HG03045 (cell line): ENCODE data around the gene FNIP2.
"Not testable (repeated sequence)": the region's sequence is repeated elsewhere in the genome, so short reads cannot be mapped to it uniquely, and the experiment has no call there.

ENCODE experiments used
- ATAC-seq: cut with Tn5 transposase; IDR thresholded peaks from one replicate; pipeline ENCODE4 v1.9.1; 2021; ENCODE audit warnings: mild to moderate bottlenecking, moderate library complexity; ENCODE audit not compliant: unreplicated experiment

FNIP2 gene

DNA sequence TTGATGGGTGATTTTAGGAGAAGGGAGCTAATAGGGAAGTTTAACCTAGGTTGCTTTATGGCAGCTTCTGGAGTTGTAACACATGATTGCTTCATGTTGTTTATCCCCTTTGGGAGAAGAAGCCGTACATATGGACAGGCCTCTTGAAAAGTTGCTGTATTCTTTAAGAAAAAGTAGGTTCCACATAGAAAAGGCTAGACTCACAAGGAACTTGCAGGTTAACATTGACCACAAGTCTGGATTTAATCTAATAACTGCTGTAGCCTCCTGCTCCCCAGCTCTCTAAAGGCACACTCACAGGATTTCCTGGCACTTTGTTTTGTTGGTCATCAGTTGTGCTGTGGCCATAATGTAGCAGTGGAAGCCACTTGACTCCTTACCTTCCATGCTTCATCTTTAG, 19.7 kb downstream of the FNIP2 start:
- no peak for ATAC-seq

DNA sequence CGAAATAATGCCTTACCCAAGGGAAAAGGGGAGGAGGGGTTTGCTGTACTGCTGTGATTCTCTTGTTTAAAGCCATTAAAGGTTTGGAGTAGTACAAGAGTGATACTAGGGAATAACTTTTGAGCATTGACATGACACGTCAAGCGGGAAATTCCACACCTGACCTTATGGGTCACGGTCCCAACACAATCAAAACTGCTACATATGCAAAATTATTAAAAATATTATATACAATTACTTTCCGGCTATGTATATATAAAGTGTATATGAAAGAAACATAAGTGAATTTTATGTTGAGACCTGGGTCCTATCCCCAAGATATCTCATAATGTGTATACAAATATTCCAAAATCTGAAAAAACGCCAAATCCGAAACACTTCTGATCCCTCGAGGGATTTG, 21.0 kb downstream of the FNIP2 start:
- ATAC-seq, result no peak

DNA sequence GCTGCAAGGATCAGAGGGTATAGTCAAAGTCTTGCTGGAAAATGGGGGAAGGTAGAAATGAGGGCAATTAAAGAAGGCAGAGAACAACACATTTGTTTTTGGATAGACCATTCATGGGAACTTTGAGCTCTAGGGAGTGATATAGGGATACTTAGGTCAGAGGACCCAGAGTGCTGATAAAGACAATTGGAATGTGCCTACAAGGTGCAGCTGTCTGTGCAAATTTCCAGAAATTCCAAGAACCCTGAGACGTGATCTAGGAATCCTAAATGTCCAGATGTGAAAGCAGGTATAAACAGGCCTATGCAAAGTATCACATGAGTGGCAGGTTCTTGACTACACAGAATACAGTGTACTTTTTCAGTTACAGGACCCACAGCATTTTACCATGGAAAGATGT, 24.2 kb downstream of the FNIP2 start:
- ATAC-seq, result no peak

DNA sequence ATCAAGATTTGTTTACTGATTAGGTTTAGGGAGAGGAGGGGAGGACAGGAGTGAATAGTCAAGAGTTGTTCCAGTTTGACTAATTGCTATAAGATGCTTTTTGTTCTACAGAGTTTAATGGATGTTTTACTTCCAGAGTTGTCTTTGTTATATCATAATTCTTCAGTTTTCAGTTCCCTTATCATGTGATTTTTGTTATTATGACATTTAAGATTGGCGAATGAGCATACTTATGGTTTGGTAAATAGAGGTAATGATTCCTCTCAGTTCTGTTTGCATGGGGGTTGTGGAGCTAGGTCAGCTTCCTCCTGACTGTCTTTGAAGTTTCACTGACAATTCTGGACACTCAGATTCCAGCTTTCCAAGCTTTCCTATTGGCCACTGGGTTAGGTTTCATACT, 24.6 kb downstream of the FNIP2 start:
- not testable (repeated sequence) for ATAC-seq

DNA sequence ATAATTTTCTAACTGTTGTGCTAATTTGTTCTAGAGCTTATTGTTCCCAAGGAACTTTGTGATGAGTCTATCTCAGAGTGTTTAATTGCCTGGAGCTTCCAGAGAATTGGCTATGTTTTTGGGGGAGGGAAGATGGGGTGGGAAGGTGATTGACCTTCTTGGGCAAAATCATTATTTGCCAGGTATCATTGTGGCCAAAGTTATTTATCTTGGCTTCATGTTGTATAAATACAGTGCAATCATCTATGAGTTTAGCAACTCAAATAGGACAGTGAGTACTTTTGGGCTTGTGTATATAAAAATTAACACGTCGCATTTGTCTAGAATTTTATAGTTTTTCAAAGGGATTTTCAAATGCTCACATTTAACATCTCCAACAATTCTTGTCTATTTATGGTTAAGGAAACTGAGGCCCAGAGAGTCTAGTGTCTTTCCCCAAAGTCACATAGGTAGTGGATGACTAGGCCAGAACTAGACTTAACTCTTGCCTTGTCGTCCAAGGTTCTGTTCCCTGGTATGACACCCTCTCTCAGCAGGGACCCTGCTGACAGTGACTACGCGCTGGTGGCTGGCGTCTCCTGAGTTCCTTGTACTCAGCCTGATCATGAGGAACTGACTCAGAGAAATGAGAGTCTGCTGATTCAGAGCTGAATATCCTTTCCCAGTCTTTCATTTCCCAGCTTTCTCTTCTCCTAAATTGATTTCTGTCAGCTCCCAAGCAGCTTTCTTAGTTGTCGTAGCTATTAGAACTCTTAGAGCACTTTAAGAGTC, 27.7 kb downstream of the FNIP2 start:
- no peak for ATAC-seq

DNA sequence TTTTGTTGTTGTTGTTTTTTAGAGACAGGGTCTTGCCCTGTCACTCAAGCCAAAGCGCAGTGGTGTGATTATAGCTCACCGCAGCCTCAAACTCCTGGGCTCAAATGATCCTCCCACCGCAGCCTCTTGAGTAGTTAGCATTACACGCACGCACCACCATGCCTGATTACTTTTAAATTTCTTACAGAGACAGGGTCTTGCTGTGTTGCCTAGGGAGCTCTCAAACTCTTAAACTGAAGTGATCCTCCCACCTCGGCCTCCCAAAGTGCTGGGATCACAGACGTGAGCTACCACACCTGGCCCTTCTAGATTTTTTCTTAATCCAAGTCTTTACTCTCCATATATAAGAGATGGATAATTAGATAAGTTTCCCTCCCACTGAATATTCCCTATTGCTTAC, 29.2 kb downstream of the FNIP2 start:
- no peak for ATAC-seq

DNA sequence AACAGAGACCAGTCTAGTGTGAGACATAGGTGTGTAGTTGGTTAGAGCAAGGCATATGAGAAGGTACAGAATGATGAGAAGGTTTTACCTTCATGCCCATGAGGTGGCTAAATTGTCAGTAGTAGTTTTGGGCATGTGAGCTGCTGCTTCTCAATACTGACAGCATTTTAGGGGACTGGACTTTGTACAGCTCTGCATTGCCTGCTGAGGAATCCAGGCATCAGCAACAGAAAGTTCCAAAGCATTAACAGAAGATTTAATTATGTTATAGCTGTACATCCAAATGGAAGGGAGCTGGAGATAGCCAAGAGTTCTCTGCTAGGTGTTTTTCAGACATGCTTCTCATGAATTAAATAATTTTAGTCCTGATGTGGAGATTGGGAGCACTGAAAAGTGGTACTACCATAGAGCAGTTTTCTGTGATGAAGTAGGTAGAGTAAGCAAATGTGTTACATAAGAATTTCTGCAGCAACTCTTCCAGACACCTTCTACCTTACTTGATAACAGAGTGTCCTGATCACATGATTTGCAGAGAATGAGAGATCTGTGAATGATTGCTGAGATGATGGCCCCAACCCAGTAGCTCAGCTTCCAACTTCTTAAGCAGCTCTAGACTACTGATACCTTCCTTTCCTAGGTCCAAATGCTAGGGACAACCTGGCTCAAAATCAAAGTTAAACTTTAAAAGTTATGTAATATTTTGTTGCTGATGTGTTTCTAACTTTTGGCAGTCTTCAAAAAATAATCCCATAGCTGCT, 30.4 kb downstream of the FNIP2 start:
- ATAC-seq, result no peak

DNA sequence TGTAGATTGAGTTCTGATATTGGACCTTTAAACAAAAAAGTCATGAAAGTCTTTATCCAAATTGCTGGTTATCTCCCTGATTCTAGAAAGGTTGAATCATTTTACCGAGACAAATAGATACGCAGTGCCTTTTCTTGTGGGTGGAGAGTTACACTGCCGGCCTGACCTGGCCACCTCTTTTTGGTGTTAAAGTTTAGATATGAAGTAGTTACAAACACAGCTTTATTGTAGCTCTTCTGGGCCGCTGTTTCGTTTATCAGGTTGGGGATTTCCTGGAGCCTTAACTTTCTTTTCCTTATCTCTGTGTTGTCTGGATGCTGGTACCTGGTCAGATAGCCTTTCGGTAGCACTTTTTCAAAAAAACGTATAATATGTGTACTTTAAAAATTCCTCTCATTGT, 31.0 kb downstream of the FNIP2 start:
- ATAC-seq, result no peak

DNA sequence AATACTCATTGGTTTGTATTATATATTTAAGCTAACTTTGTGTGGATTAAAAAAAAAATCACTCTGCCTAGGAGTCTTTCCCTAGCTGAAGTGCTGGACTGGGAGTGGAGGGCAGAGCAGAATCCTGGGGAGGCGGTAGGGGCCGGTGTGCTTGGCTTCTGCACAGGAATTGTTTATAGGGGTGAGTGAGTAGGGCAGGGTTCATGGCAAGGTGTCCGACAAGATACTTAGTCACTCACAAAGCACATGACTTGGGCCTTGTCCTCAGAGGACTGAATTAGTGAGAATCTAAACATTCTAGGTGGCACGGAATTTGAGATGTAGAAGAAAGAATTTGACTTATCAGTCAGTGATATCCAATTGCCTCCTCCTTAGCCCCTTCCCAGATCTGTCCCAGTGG, 32.2 kb downstream of the FNIP2 start:
- ATAC-seq, result no peak

DNA sequence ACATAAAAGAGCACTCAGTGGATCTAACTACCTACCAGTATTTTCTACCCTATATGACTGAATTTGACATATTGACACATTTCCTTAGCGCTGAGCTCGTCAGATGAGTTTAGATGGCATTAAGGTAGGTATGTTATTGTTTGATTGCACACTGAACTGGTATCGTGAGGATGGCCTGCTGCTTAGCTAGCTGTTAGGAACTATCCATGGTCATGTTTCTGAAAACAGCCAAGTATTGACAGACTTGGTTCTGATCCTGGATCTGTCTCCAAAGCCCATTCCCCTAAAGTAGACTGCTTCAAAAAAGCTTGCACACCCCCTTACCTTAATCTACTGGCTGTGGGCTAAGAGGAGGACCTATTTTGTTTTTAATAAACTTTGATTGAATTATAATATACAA, 32.9 kb downstream of the FNIP2 start:
- ATAC-seq, result no peak

DNA sequence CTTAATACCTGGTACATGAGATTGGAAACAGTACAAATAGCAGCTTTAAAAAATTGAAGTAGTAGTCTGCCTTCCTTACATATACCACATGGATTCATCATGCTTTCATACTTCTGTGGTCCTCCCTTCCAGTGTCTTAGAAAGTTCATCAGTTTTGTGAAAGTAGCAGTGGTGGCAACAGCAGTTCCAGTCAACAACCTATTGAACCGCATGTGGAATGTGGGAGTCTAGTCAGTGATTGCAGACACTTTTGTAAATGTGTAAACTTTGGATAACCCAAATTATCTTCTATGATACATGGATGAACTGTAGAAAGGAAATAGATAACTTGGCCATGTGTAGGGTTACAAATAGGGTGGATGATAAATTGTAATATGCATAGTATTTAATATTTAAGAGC, 34.1 kb downstream of the FNIP2 start:
- ATAC-seq, result no peak

DNA sequence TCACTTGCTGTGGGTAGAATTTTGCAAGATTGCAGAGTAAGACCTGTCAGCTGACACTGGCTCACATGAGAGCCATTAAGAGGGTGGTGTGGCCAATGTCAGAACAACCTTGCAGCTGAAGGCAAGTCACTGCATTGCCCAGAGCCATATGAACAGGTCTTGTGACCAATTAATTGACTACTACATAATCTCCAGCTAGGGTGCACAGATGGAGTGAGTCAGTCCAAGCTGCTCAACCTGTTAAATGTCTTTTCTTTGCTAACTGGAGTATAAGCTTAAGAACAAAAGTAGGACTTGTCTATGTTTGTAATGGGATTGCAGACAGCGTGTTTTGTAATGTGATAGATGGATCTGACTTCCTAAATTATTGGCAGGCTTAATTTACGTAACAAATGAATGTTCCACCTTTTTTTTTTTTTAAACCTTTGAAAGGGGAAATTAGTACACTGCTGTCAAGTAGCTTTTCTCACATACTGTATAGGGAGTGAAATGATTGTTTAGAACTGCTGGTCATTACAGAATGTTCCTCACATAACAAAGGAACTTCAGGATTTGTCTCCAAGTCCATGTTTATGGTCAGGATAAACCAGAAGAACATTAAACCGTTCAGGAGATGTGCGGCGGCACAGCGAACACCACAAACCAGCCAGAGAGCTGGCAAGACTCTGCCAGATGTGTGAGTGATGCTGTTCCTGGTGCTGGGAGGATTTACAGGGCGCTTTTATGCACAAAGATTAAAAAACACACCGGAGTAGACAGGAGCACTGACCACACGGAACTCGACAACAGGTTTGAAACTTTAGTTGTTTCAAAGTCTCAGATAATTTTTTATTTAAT, 37.0 kb downstream of the FNIP2 start:
- no peak for ATAC-seq

DNA sequence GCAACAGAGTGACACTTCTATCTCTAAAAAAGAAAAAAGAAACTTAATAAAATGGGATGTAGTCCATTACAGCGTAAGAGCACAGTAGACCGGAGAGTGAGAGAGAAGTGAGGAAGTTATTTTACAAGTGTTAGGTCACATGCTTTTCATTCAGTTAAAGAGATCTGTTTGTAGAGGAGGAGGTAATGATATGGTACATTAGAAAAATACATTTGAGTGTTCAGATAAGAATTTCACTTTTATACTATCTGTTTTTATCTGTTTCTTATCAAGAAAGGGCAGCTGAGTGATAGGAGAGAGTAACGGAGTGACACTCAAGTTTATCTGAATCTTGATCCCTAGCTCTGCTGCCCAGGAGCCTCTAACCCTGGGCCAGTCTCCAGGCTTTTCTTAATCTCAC, 38.9 kb downstream of the FNIP2 start:
- no peak for ATAC-seq

DNA sequence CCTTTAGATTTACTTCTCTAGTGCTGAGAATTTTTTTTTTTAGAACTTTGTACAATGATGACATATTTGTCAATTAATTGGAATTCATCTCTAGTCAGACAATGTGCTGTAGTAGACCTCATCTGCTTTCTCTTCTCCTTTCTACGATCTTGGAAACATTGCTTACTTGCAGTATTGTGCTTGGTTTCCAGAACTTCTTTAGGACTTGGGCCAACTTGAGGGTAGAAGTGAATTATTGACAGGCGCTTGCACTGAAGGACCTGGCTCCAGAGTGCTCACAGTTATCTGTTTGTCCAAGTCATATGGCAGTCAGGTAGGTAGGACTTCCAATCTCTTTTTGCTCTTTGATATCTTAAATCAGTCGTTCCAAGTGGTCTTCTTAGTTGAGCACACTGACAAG, 39.6 kb downstream of the FNIP2 start:
- ATAC-seq, result no peak

DNA sequence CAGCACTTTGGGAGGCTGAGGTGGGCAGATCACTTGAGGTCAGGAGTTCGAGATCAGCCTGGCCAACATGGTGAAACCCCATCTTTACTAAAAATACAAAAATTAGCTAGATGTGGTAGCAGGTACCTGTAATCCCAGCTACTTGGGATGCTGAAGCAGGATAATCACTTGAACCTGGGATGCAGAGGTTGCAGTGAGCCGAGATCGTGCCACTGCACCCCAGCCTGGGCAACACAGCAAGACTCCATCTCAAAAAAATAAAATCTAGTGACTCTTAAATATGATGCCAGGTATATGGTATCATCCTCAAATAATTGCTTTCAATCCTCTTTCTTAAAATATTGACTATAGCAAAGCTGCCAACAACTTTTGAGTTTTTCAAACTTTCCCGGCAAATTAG, 40.4 kb downstream of the FNIP2 start:
- not testable (repeated sequence) for ATAC-seq

DNA sequence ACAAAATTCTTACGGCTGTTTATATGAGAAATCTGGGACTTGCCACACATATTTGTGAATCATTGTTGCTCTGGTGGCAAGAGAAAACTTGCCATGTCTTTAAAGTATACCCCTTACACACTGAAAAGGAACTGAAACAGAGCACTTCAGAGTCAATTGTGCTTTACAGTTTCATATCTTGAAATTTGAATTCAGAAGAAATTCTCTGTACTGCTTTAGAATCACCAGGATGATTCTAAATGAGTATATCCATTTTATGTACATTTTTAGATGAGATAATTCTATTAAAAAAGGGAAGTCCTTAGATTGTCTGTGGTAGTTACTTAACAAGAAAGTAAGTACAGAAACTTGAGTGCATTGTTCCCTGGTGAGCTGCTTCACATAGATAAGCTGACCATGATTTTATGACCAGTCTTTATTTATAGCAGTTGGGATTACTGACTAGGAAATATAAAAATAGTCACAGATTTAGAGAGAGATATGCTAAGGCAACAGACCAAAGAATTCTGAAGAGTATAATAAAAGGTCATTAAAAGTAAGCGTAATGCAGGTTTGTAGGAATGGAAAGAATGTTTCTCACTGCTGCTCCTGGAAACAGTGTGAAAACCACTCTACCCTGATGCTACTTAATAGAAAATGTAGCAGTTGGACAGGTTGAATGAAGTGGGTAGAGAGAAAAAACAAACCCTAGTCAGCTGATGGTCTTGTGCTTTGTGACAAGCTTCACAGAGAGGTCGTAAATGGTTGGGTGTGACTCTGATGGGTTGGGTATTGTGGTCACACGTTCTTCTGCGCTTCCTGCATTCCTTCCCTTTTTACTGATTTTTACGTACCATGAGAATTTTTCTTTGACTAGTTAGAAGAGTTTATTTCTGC, 41.0 kb downstream of the FNIP2 start:
- peak; percentile 72 for ATAC-seq

DNA sequence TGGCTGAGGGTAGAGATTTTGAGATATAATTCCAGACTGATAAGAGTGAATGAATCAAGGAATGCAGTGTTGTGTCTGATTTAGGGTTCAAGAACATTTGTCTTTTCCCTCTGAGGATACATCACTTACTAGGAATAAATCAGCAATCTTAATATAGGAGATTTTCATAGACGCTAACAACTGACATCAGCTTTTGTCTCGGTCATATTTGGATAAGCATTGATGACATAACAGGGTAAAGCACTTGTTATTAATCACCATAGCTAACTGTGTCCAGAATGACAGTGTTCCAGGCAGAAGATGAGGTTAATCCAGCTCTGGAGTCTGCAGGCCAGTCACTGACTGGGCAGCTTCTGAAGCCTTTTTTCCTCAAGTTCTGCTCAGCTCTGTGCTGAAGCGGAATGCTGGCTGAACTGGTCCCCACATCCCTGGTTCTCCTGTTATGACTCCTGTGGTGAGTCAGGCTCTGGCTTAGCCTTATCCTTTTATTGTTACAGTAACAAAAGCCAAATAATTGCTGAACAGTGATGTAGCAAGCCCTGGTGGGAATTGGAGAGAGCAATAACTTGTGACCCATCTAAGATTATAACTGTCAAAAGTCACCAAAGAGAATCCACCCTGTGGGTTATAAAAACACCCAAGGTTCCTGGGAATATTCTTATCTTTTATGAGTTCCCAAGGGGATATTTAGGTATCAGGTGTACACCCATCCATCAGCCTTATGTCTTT, 41.8 kb downstream of the FNIP2 start:
- ATAC-seq, result peak; percentile 26

DNA sequence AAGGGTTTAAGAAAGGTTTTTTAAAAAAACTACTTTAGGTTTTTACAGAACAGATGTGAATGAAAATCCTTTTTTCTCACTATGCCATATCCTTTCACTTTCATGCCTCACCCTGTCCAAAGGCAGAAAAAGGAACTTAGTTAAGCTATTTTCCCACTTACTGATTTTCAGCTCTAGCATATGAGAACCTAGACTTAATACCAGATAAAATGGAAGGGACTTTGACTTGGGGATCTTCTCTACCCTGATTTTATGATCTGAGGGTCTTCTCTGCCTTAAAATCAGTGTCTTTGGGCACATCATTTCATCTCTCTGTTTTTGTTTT, 42.4 kb downstream of the FNIP2 start:
- ATAC-seq, result no peak

DNA sequence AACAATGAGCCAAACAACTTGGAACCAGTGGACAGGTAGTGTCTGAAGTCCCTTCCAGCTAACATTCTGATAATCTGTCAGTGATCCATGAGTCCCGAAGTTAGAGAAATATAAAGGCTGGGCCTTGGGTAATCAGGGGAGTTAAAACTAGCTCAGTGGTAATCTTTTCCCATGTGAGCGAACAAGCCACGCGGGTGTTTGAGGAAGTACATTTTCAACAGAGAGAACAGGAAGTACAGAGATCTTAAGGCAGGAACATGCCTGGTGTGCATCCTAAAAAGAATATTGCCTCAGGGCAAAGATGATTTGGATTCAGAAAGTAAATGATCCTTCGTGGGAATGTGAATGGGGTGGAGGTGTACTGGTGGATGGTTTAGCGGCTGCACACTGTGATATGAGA, 42.9 kb downstream of the FNIP2 start:
- ATAC-seq, result no peak

DNA sequence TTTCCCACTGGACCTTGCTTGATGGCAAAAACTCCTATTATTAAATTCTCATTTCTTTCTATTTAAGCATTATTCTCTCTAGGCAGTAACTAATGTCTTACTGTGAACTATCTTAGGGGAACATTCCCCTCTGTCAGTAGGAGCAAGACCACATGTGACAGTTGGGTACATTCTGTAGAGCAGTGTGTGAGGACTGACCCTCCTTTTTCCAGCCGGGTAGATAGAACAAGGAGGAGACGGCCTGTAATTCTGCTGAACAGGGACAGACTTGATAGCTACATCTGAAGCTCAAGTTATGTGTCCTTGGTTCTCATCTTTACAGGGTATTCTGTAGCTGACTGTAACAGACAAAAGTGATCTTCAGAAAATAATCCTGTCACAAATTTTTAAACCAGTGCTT, 43.3 kb downstream of the FNIP2 start:
- no peak for ATAC-seq
